HUES6 (cell line): ENCODE results near the gene ATG2A.

ENCODE experiments used
- H3K27ac ChIP-seq: 2 replicates; pipeline ENCODE4 v1.7.0; 2013; ENCODE audit warnings: low read depth, mild to moderate bottlenecking, low read length, inconsistent platforms
- H3K27me3 ChIP-seq: 2 replicates; pipeline ENCODE4 v1.6.1; 2013; ENCODE audit warnings: low read length; ENCODE audit not compliant: control insufficient read depth, insufficient read depth
- H3K36me3 ChIP-seq: 2 replicates; pipeline ENCODE4 v1.6.1; 2013; ENCODE audit warnings: low read length; ENCODE audit not compliant: control insufficient read depth, insufficient read depth
- H3K4me1 ChIP-seq: 2 replicates; pipeline ENCODE4 v1.6.1; 2013; ENCODE audit warnings: low read length; ENCODE audit not compliant: control insufficient read depth, insufficient read depth
- H3K4me3 ChIP-seq: 2 replicates; pipeline ENCODE4 v1.5.1; 2013; ENCODE audit warnings: low read depth, low read length
- H3K9ac ChIP-seq: one replicate; pipeline ENCODE4 v1.6.1; 2013; ENCODE audit warnings: mild to moderate bottlenecking, low read length
- H3K9me3 ChIP-seq: 2 replicates; pipeline ENCODE4 v1.6.1; 2013; ENCODE audit warnings: low read depth, low read length; ENCODE audit not compliant: control insufficient read depth, insufficient read depth

ATG2A gene

DNA sequence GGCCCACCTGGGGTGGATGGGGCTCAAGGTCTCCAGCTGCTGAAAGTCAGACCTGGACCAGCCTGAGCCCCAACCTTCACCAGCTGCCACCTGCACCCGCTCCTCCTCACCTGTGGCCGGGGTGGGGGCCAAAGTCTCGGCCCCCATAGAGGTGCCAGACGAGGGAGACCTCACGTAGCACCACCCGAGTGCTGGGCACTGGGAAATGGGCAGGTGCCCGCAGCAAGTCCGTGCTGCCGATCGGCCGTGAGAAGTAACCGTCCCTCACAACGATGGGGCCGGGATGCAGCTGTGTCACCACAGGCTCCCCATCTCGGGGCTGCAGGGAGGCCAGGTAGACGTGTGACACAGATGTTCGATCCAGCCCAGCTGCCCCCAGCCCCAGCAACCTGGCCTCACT, 16.2 kb downstream of the ATG2A start:
- H3K27ac ChIP-seq = no peak overlapping the region
- no peaks in the 10 kb centered on the region for H3K4me1 ChIP-seq
- H3K4me3 ChIP-seq = no peak overlapping the region
- H3K9me3 ChIP-seq = no peaks in the 10 kb centered on the region
- no peak overlapping the region for H3K9ac ChIP-seq
- H3K36me3 ChIP-seq = peaks cover 63% of the 10 kb centered on the region
- H3K27me3 ChIP-seq = no peaks in the 10 kb centered on the region

DNA sequence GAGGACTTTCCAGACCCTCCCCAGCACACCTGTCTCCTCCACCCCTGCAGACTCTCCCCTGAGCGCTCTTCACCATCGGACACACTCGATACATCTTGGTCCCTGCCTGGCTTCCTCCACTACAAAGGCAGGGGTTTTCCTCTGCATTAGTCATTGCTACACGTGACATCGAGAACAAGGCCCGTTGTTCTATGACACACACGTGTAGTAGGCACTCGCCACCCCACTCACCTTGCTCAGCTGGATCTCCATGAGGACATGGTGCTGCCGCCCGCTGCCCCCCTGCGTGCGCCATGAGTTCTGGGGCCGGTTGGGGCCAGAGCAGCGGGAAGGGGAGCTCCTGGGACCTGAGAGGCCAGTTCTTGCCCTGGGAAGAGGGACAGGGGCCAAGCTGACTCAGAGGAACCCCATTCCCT, 16.7 kb downstream of the ATG2A start:
- Histone ChIP-seq H3K9ac (no peak overlapping the region), H3K27me3 (no peaks in the 10 kb centered on the region), H3K36me3 (peaks cover 61% of the 10 kb centered on the region), H3K4me3 (no peak overlapping the region), H3K27ac (no peak overlapping the region), H3K9me3 (no peaks in the 10 kb centered on the region), H3K4me1 (no peaks in the 10 kb centered on the region)

DNA sequence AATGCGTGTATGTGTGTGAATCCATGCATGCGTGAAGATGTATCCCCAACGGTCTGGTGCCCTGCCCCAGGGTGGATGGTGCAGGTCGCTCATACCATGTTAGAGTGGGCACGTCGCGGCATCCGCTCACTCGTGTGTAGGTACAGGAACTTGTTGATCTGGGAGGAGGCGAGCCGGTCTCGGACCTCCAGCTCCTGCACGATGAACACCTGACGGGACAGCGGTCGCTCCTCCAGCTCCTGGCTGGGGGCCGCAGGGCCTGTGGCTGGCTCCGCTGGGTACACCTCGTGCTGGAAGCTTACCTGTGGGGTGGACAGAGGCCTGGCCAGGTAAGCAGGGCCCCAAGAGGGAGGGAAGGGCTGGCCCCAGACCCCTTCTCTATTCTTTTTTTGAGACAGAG, 18.5 kb downstream of the ATG2A start:
- peaks cover 58% of the 10 kb centered on the region for H3K36me3 ChIP-seq
- no peak overlapping the region for H3K27ac ChIP-seq
- H3K9ac ChIP-seq = no peak overlapping the region
- no peak overlapping the region for H3K4me3 ChIP-seq
- no peaks in the 10 kb centered on the region for H3K27me3 ChIP-seq
- H3K9me3 ChIP-seq = no peaks in the 10 kb centered on the region
- H3K4me1 ChIP-seq = no peaks in the 10 kb centered on the region

DNA sequence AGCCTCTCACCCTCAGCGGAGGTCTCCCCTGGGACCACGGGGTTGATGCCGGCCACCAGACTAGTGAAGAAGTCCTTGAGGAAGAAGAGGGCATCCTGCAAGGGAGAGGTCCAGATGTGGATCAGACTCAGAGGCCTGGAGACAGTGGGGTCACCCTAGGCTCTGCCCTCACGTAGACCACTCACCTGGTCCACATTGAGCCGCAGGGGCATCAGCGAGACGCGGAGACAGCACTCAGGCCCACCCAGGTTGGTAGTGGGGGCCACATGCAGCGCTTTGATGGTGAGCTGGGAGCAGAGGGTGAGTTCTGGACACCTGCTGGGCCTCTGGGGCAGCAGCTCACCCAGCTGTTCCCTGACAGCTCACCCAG, 18.9 kb downstream of the ATG2A start:
- Histone ChIP-seq H3K9ac (no peak overlapping the region), H3K9me3 (no peaks in the 10 kb centered on the region), H3K4me1 (no peaks in the 10 kb centered on the region), H3K27me3 (no peaks in the 10 kb centered on the region), H3K4me3 (no peak overlapping the region), H3K27ac (no peak overlapping the region), H3K36me3 (peaks cover 53% of the 10 kb centered on the region)

DNA sequence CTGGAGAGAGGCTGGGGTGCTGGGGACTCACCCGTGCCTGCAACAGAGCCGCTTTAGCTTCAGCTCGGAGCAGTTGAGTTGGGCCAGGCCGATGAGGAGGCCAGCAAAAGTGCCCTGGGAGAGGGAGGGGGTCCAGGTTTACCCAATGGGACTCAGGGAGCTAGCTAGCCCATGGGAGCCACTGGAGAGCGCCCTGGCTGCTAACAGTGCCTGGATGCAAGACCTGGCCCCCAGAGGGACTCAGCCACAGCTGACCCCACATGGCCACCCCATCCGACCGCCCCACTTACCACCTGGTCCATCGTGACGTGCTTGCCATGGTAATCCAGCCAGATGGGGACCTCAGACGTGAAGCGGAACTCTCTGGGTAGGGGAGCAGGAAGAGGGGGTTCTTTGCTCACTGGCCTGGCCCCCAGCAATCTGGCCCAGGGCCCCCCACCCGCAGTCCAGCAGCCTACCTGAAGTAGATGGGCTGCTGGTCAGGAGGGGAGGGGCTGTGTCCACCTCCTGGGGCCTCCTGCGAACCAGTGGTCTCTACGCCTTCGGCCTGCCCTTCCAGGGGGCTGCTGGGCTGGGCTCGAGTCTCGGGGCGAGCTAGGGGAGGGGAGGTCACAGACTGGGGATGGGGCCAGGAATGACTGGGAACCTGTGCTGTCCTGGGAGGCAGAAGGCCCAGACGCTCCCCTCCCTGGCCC, 19.5 kb downstream of the ATG2A start:
- Histone ChIP-seq H3K36me3 (peaks cover 48% of the 10 kb centered on the region), H3K9ac (no peak overlapping the region), H3K4me1 (no peaks in the 10 kb centered on the region), H3K27me3 (no peaks in the 10 kb centered on the region), H3K4me3 (no peak overlapping the region), H3K9me3 (no peaks in the 10 kb centered on the region), H3K27ac (no peak overlapping the region)

DNA sequence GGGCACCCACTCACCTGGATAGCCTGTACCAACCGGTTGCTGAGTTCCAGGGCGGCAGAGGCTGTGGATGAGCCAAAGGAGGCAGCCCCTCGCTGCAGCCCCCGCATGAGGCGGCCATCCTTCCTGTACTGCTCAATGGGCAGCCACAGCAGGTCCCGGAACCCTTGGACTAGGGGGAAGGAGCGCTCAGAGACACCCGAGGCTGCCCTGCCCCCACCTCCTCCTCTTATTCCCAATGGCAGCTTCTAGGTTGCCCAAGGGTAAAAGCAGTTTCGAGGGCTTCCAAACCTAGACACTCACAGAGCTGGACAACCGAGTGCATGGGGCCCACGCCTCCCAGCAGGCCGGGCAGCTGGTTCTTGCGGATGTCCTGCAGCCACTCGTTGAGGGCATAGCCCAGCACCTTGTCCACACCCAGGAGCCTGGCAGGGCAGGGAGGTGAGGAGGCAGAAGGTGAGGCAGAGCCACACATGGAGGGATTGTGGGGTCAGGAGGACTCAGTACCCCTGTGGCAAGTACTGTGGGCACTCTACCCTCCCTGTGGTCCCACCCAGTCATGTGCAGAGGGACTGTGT, 20.5 kb downstream of the ATG2A start:
- no peak overlapping the region for H3K27ac ChIP-seq
- H3K4me3 ChIP-seq = no peak overlapping the region
- H3K9ac ChIP-seq = no peak overlapping the region
- H3K9me3 ChIP-seq = no peaks in the 10 kb centered on the region
- H3K27me3 ChIP-seq = no peaks in the 10 kb centered on the region
- H3K36me3 ChIP-seq = peaks cover 41% of the 10 kb centered on the region
- no peaks in the 10 kb centered on the region for H3K4me1 ChIP-seq

DNA sequence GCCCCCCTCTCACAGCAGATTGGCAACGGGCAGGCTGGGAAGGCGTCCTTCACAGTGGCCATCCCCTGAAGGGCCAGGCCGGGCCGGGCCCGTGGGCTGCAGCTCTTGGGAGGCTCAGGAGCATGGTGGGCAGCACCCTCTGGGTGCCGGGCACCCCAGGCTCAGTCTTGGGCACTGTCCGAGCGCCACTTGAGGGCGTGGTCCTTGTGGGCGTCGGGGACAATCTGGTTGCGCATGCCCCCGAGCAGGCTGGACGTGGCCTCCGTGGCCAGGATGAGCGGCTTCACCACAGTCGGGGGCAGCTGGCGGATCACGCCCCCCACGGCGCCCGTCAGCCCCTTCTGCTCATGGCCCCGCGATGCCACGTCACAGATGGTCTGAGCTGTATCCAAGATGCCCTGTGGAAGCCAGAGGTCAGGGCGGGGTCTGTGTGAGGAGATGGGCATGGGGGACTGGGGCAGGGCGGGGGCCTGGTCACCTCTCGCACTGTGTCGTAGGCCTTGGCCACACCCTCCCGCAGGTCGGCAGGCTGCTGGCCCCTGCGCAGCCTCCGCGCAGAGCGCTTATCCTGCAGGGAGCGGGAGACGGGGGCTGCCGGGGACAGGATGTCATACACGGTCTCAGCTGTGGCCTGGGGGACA, 22.1 kb downstream of the ATG2A start:
- no peaks in the 10 kb centered on the region for H3K4me1 ChIP-seq
- H3K27ac ChIP-seq = no peak overlapping the region
- H3K9ac ChIP-seq = no peak overlapping the region
- no peaks in the 10 kb centered on the region for H3K9me3 ChIP-seq
- peaks cover 30% of the 10 kb centered on the region for H3K36me3 ChIP-seq
- no peaks in the 10 kb centered on the region for H3K27me3 ChIP-seq
- H3K4me3 ChIP-seq = no peak overlapping the region

DNA sequence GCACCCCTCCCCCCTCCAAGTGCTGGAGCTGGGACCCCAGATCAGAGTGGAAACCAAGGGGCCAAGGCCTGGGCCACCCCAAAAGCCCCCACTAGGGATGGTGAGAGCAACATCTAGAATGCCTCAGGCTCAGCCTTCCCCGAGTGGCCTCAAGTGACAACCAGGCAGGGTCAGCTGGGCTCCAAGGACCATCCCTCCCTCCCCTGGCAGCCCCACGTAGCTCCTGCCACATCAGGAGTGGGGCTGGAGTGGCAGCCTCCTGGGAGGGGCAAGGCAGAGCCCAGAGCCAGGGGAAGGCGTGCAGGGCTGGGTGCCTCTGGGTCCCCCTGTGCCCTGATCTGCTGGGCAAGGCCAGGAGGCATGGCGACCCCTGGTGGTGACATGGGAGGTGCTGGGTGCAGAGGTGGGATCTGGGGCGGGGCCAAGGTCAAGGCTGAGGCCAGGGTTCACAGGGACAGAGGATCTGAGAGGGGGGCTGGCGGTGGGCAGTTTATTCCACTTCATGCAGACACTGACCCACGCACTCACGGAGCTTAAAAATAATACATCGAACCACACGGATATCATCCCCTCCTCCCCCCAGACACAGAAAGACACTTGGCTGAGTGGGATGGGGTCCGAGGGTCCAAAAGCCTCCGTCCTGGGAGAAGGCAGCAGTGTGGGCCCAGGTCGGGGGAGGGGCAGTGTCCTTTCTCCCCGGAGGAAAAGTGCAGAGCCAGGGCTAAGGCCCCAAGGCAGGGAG, 22.8 kb downstream of the ATG2A start:
- Histone ChIP-seq H3K4me3 (no peak overlapping the region), H3K36me3 (peaks cover 30% of the 10 kb centered on the region), H3K4me1 (peaks cover under 1% of the 10 kb centered on the region; the same call in 1 of the 2 replicates), H3K27ac (no peak overlapping the region), H3K9me3 (no peaks in the 10 kb centered on the region), H3K27me3 (no peaks in the 10 kb centered on the region), H3K9ac (no peak overlapping the region)

DNA sequence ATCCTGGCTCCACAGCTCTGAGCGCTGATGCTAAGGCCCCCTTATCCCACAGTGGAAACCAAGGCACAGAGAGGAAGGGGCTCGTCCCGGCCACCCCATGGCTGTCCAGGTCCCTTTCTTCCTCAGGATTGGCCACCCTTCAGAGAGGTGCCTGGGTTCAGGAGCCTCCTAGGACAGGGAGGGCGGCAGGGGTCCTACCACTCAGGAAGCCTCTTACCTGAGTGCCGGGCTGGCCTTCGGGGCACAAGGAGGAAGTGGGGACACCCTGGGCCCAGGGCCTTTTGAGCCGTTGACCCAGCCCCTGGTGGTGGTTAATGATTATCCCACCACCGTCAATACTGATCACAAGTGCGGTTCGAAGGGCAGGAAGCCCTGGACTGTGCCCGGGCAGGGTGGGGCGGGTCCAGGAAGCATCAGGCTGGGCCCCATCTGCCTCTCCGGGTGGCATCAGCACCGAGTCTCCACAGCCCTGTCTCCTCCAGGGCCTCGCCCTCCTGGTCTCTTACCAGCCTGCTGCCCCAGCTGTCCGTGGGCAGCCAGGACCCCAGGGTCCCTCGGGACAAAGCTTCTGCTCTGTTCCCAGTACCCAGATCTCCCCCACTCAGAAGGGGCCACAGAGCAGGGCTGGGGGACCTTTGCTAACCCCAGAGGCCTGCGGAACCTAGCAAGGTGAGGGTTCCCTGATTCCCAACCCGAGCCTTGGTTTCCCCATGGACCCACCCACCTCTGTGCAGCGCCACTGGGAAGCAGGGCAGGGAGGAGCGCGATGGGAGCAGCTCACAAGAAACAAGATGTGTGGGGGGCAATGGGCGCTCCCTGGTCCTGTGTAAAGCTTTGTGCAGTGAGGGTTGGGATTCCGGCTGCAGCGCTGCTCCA, 23.6 kb downstream of the ATG2A start:
- Histone ChIP-seq H3K4me1 (peaks cover 8% of the 10 kb centered on the region; the same call in 1 of the 2 replicates), H3K27me3 (no peaks in the 10 kb centered on the region), H3K27ac (no peak overlapping the region), H3K9ac (no peak overlapping the region), H3K9me3 (no peaks in the 10 kb centered on the region), H3K4me3 (no peak overlapping the region), H3K36me3 (peaks cover 27% of the 10 kb centered on the region)

DNA sequence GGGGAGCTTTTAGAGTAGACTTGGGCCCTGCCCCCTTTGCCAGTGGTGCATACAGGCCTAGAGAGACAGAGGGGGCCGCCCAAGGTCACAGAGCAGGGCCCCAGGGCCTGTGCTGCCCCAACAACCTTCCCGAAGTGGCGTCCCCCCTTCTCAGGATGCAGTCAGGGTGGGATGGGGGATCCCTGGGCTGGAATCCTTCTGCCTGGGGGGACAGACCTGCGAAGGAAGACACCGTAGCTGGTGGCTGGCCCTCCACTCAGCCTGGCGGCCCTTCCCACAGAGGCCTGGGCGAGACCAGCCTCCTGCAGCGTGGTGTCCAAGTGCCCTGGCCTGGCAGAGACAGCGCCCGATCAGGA, 24.2 kb downstream of the ATG2A start:
- H3K27me3 ChIP-seq = no peaks in the 10 kb centered on the region
- H3K4me3 ChIP-seq = no peak overlapping the region
- H3K9me3 ChIP-seq = no peaks in the 10 kb centered on the region
- H3K4me1 ChIP-seq = peaks cover 12% of the 10 kb centered on the region
- H3K36me3 ChIP-seq = peaks cover 21% of the 10 kb centered on the region
- H3K9ac ChIP-seq = no peak overlapping the region
- no peak overlapping the region for H3K27ac ChIP-seq
